ENCODE data around the gene PDGFD. TPM values are rescaled to one million over a fixed set of nuclear protein-coding genes. Genes with fewer than 3 reads are reported as not detected.

PDGFD gene
- total and polyA plus RNA-seq, 2 experiments from 2014 or later, result 1.9 to 4.5 TPM

DNA sequence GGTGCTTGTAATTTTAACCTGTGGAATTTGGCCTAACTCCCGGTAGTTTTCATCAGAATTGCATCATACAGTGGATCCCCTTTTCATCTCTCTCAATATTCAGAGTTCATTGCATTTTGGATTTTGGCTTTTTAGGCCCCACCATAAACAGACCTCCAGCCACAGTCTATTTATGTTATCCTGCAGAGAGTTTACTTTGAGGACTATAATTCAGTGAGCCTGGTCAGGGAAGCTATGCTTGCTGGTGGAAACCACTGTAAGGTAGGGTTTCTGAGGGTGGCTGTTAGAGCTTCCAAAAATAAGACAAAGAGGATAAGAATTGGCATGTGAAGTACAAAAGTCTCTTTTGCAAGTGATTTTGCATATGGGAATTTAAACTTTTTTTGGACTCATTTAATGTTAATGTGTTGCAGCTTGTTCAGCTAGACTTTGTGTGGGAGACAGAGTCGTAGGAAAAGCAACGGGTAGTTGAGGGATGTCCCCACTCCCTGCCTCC is 162.3 kb downstream of the PDGFD start:
- DNase-seq (ENCODE audit: low spot score), result no peak
- H3K27ac ChIP-seq (ENCODE audit: low read depth), result no peak overlapping the region
- H4K20me1 ChIP-seq (replicated peaks; ENCODE audit: insufficient read depth), result no peaks in the 10 kb centered on the region
- H2AFZ ChIP-seq, result no peak overlapping the region
- no peaks in the 10 kb centered on the region for H3F3A ChIP-seq (replicated peaks; ENCODE audit: low read depth)
- no peak overlapping the region for H3K4me3 ChIP-seq
- H3K4me2 ChIP-seq, result no peak overlapping the region
- H3K9me2 ChIP-seq (ENCODE audit: insufficient read depth), result 0 out of 2 replicates have a peak, but pooled peaks cover 9% of the 10 kb centered on the region
- no peaks in the 10 kb centered on the region for H3K4me1 ChIP-seq (ENCODE audit: insufficient read depth)
- Mint-ChIP-seq H3K4me1 (no peaks in the 10 kb centered on the region), H3K9me3 (no peaks in the 10 kb centered on the region), H3K4me3 (no peak overlapping the region), H3K27me3 (ENCODE audit: insufficient read depth, low read depth, poor library complexity) (peaks cover 2% of the 10 kb centered on the region), H3K27ac (no peak overlapping the region), H3K36me3 (ENCODE audit: low read depth) (no peaks in the 10 kb centered on the region)
- H3K79me2 ChIP-seq (replicated peaks; ENCODE audit: insufficient read depth), result no peaks in the 10 kb centered on the region
- no peaks in the 10 kb centered on the region for H3K27me3 ChIP-seq (ENCODE audit: insufficient read depth)
- no peaks in the 10 kb centered on the region for H3K36me3 ChIP-seq (ENCODE audit: insufficient read depth)
- TF ChIP-seq ZNF114 (CRISPR knock-in tag; IDR thresholded peaks at IDR 0.05), result no peak
- TF ChIP-seq, protein P1, sequence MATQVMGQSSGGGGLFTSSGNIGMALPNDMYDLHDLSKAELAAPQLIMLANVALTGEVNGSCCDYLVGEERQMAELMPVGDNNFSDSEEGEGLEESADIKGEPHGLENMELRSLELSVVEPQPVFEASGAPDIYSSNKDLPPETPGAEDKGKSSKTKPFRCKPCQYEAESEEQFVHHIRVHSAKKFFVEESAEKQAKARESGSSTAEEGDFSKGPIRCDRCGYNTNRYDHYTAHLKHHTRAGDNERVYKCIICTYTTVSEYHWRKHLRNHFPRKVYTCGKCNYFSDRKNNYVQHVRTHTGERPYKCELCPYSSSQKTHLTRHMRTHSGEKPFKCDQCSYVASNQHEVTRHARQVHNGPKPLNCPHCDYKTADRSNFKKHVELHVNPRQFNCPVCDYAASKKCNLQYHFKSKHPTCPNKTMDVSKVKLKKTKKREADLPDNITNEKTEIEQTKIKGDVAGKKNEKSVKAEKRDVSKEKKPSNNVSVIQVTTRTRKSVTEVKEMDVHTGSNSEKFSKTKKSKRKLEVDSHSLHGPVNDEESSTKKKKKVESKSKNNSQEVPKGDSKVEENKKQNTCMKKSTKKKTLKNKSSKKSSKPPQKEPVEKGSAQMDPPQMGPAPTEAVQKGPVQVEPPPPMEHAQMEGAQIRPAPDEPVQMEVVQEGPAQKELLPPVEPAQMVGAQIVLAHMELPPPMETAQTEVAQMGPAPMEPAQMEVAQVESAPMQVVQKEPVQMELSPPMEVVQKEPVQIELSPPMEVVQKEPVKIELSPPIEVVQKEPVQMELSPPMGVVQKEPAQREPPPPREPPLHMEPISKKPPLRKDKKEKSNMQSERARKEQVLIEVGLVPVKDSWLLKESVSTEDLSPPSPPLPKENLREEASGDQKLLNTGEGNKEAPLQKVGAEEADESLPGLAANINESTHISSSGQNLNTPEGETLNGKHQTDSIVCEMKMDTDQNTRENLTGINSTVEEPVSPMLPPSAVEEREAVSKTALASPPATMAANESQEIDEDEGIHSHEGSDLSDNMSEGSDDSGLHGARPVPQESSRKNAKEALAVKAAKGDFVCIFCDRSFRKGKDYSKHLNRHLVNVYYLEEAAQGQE (IDR thresholded peaks at IDR 0.05; ENCODE audit: unreplicated experiment), result no peak
- TF ChIP-seq, protein P2, sequence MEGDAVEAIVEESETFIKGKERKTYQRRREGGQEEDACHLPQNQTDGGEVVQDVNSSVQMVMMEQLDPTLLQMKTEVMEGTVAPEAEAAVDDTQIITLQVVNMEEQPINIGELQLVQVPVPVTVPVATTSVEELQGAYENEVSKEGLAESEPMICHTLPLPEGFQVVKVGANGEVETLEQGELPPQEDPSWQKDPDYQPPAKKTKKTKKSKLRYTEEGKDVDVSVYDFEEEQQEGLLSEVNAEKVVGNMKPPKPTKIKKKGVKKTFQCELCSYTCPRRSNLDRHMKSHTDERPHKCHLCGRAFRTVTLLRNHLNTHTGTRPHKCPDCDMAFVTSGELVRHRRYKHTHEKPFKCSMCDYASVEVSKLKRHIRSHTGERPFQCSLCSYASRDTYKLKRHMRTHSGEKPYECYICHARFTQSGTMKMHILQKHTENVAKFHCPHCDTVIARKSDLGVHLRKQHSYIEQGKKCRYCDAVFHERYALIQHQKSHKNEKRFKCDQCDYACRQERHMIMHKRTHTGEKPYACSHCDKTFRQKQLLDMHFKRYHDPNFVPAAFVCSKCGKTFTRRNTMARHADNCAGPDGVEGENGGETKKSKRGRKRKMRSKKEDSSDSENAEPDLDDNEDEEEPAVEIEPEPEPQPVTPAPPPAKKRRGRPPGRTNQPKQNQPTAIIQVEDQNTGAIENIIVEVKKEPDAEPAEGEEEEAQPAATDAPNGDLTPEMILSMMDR (conservative IDR thresholded peaks at IDR 0.05; ENCODE audit: low read depth in 2 of 2), result no peak
- ATAC-seq, result no peak

DNA sequence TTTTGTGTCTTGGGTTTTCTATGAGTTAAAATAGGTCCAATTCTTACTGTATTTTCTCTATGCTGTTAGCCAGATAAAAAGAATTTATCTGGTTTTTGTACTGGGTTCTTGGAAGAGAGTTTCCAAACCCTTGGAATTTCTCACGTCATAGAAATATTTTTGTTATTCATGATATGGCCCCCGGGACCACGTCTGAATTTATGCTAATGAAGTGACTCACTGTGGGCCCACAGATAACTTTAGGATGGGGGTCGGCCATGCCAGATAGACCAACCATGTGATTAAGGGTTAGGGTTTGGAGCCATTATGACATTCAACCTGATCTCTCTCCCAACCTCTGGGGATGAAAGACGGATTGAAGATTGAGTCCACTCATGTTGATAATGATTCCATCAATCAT is 163.1 kb downstream of the PDGFD start:
- H3K4me3 ChIP-seq, result no peak overlapping the region
- DNase-seq (ENCODE audit: low spot score), result no peak
- H3K4me1 Mint-ChIP-seq, result no peaks in the 10 kb centered on the region
- no peaks in the 10 kb centered on the region for H3K36me3 ChIP-seq (ENCODE audit: insufficient read depth)
- H3K9me2 ChIP-seq (ENCODE audit: insufficient read depth), result 0 out of 2 replicates have a peak, but pooled peaks cover 9% of the 10 kb centered on the region
- no peaks in the 10 kb centered on the region for H3F3A ChIP-seq (replicated peaks; ENCODE audit: low read depth)
- peaks cover 2% of the 10 kb centered on the region for H3K27me3 Mint-ChIP-seq (ENCODE audit: insufficient read depth, low read depth, poor library complexity)
- H3K4me1 ChIP-seq (ENCODE audit: insufficient read depth), result no peaks in the 10 kb centered on the region
- H3K36me3 Mint-ChIP-seq (ENCODE audit: low read depth), result no peaks in the 10 kb centered on the region
- H3K4me3 Mint-ChIP-seq, result no peak overlapping the region
- H3K27ac Mint-ChIP-seq, result no peak overlapping the region
- no peak overlapping the region for H2AFZ ChIP-seq
- no peaks in the 10 kb centered on the region for H3K9me3 Mint-ChIP-seq
- TF ChIP-seq NANOG (IDR thresholded peaks at IDR 0.05; ENCODE audit: borderline replicate concordance) (no peak), POLR2AphosphoS5 (IDR thresholded peaks at IDR 0.05; ENCODE audit: low read depth) (no peak), JUNB (IDR thresholded peaks at IDR 0.05; ENCODE audit: unreplicated experiment) (no peak)
- H3K27ac ChIP-seq (ENCODE audit: low read depth), result no peak overlapping the region
- ATAC-seq, result no peak
- H3K4me2 ChIP-seq, result no peak overlapping the region
- no peaks in the 10 kb centered on the region for H3K79me2 ChIP-seq (replicated peaks; ENCODE audit: insufficient read depth)
- H4K20me1 ChIP-seq (replicated peaks; ENCODE audit: insufficient read depth), result no peaks in the 10 kb centered on the region
- no peaks in the 10 kb centered on the region for H3K27me3 ChIP-seq (ENCODE audit: insufficient read depth)
